ENCODE results near the gene SMC2.

Gene SMC2

GRCh38 chr9:104108315-104108714, 14.2 kb downstream of the SMC2 start:
- no peak for DNase-seq

- DNase-seq: no peak
Measured at GRCh38 chr9:104110509-104110908, 16.4 kb downstream of the SMC2 start.

GRCh38 chr9:104118916-104119315, 24.8 kb downstream of the SMC2 start:
- no peak for DNase-seq

GRCh38 chr9:104121022-104121421, 26.9 kb downstream of the SMC2 start:
- no peak for DNase-seq

GRCh38 chr9:104138243-104138868, 44.2 kb downstream of the SMC2 start:
- no peak for DNase-seq

GRCh38 chr9:104142799-104143549, 48.9 kb downstream of the SMC2 start:
- no peak for DNase-seq

GRCh38 chr9:104143550-104143910, 49.4 kb downstream of the SMC2 start:
- no peak for DNase-seq

GRCh38 chr9:104144336-104144735, 50.2 kb downstream of the SMC2 start:
- DNase-seq: no peak

- no peak for DNase-seq
Measured at GRCh38 chr9:104173067-104173466, 79.0 kb downstream of the SMC2 start.

- no peak for DNase-seq
Measured at GRCh38 chr9:104177003-104177611, 83.0 kb downstream of the SMC2 start.

- no peak for DNase-seq
Measured at GRCh38 chr9:104177676-104178075, 83.6 kb downstream of the SMC2 start.

All from activated gamma-delta T cell treated with Interleukin-2 at 50 U/mL for 16 hours (primary cell).